WTC11 (cell line): ENCODE measurements around the gene CNPY4. TPM values are rescaled to one million over a fixed set of nuclear protein-coding genes. Genes with fewer than 3 reads are reported as not detected.

ENCODE experiments used
- ATAC-seq: fragments of 200-7000 bp; cut with Tn5 transposase; 2 replicates; pipeline ENCODE4 v1.10.0; 2021; ENCODE audit warnings: mild to moderate bottlenecking, moderate library complexity
- CTCF ChIA-PET: fragments of 300-600 bp; sonication (Branson Sonifier 250); formaldehyde crosslinking; loops from one replicate; lab custom pipeline; 2021; ENCODE audit warnings: antibody characterized with exemption; lab: Charles Lee
- POLR2A ChIA-PET: fragments of 350-600 bp; sonication (Branson Sonifier 250); formaldehyde crosslinking; loops from one replicate; lab custom pipeline; 2021; ENCODE audit warnings: antibody characterized with exemption; lab: Charles Lee
- DNase-seq: peaks from one replicate; pipeline ENCODE4 v3.0.0; 2021; ENCODE audit warnings: low spot score
- H3K27ac Mint-ChIP-seq: 2 replicates; pipeline ENCODE4 v1.8.0; 2021; ENCODE audit warnings: mixed read lengths
- H3K27me3 Mint-ChIP-seq: 2 replicates; pipeline ENCODE4 v1.8.0; 2021; ENCODE audit warnings: low read depth, mild to moderate bottlenecking, moderate library complexity, mixed read lengths
- H3K36me3 Mint-ChIP-seq: 2 replicates; pipeline ENCODE4 v1.8.0; 2021; ENCODE audit warnings: mixed read lengths
- H3K4me1 Mint-ChIP-seq: 2 replicates; pipeline ENCODE4 v1.8.0; 2022; ENCODE audit warnings: mixed read lengths
- H3K4me3 Mint-ChIP-seq: 2 replicates; pipeline ENCODE4 v1.8.0; 2021; ENCODE audit warnings: mild to moderate bottlenecking, moderate library complexity, mixed read lengths
- H3K9me3 Mint-ChIP-seq: 2 replicates; pipeline ENCODE4 v1.8.0; 2021; ENCODE audit warnings: mixed read lengths
- AFF4 ChIP-seq: sonication (generic); formaldehyde crosslinking; IDR thresholded peaks from 2 replicates; pipeline ENCODE4 v1.8.1; 2023; ENCODE audit warnings: mild to moderate bottlenecking, missing genetic modification reagents, borderline replicate concordance
- ARID4B ChIP-seq: sonication (generic); formaldehyde crosslinking; IDR thresholded peaks from 2 replicates; pipeline ENCODE4 v1.8.0; 2023; ENCODE audit warnings: missing genetic modification reagents, mild to moderate bottlenecking, borderline replicate concordance
- CREB1 ChIP-seq: sonication (generic); formaldehyde crosslinking; IDR thresholded peaks from 2 replicates; pipeline ENCODE4 v1.8.0; 2023; ENCODE audit warnings: mild to moderate bottlenecking, missing genetic modification reagents
- GTF2I ChIP-seq: fragments of 250-450 bp; sonication (Bioruptor Pico); conservative IDR thresholded peaks from 2 replicates; pipeline ENCODE4 v1.4.0; 2021; ENCODE audit warnings: mild to moderate bottlenecking
- MYBL2 ChIP-seq: sonication (generic); formaldehyde crosslinking; IDR thresholded peaks from 2 replicates; pipeline ENCODE4 v1.8.1; 2023; ENCODE audit warnings: mild to moderate bottlenecking, moderate library complexity, missing genetic modification reagents
- NR1H2 ChIP-seq: sonication (generic); formaldehyde crosslinking; IDR thresholded peaks from 2 replicates; pipeline ENCODE4 v1.9.0; 2021; ENCODE audit warnings: mild to moderate bottlenecking, moderate library complexity, missing genetic modification reagents
- PREB ChIP-seq: sonication (generic); formaldehyde crosslinking; IDR thresholded peaks from 2 replicates; pipeline ENCODE4 v1.8.1; 2022; ENCODE audit warnings: mild to moderate bottlenecking, missing genetic modification reagents, moderate library complexity, borderline replicate concordance
- RELA ChIP-seq: sonication (generic); formaldehyde crosslinking; IDR thresholded peaks from 2 replicates; pipeline ENCODE4 v1.8.1; 2022; ENCODE audit warnings: missing genetic modification reagents, mild to moderate bottlenecking, borderline replicate concordance
- SMAD3 ChIP-seq: sonication (generic); formaldehyde crosslinking; IDR thresholded peaks from 2 replicates; pipeline ENCODE4 v1.8.0; 2022; ENCODE audit warnings: missing genetic modification reagents, mild to moderate bottlenecking, borderline replicate concordance
- TEAD4 ChIP-seq: sonication (generic); formaldehyde crosslinking; IDR thresholded peaks from 2 replicates; pipeline ENCODE4 v1.8.0; 2022; ENCODE audit warnings: mild to moderate bottlenecking, missing genetic modification reagents
- USF1 ChIP-seq: sonication (generic); formaldehyde crosslinking; IDR thresholded peaks from 2 replicates; pipeline ENCODE4 v1.8.0; 2022; ENCODE audit warnings: mild to moderate bottlenecking, missing genetic modification reagents
- ZNF263 ChIP-seq: sonication (generic); formaldehyde crosslinking; IDR thresholded peaks from 2 replicates; pipeline ENCODE4 v1.8.1; 2022; ENCODE audit warnings: low read depth, mild to moderate bottlenecking, moderate library complexity, missing genetic modification reagents
- total RNA-seq: library from RNA; stranded (reverse); gene quantifications from 3 replicates; pipeline ENCODE4 v1.2.3, GENCODE V29; 2021
- TF ChIP-seq, protein P1 (sequence below): sonication (generic); formaldehyde crosslinking; IDR thresholded peaks from 2 replicates; pipeline ENCODE4 v1.8.0; 2023; ENCODE audit warnings: mild to moderate bottlenecking, missing genetic modification reagents
- TF ChIP-seq, protein P2 (sequence below): sonication (generic); formaldehyde crosslinking; IDR thresholded peaks from 2 replicates; pipeline ENCODE4 v1.8.1; 2022; ENCODE audit warnings: low read depth, mild to moderate bottlenecking, moderate library complexity, missing genetic modification reagents, borderline replicate concordance
- TF ChIP-seq, protein P3 (sequence below): sonication (generic); formaldehyde crosslinking; IDR thresholded peaks from 2 replicates; pipeline ENCODE4 v1.8.1; 2023; ENCODE audit warnings: mild to moderate bottlenecking, missing genetic modification reagents, moderate library complexity

Gene CNPY4
- total RNA-seq, 1 experiment from 2014 or later: 15.1 TPM

GRCh38 chr7:100088621-100089457 lies 30.6 kb upstream of the CNPY4 start, which contains the start of gene COPS6 (continued):
- TF ChIP-seq, protein P1, sequence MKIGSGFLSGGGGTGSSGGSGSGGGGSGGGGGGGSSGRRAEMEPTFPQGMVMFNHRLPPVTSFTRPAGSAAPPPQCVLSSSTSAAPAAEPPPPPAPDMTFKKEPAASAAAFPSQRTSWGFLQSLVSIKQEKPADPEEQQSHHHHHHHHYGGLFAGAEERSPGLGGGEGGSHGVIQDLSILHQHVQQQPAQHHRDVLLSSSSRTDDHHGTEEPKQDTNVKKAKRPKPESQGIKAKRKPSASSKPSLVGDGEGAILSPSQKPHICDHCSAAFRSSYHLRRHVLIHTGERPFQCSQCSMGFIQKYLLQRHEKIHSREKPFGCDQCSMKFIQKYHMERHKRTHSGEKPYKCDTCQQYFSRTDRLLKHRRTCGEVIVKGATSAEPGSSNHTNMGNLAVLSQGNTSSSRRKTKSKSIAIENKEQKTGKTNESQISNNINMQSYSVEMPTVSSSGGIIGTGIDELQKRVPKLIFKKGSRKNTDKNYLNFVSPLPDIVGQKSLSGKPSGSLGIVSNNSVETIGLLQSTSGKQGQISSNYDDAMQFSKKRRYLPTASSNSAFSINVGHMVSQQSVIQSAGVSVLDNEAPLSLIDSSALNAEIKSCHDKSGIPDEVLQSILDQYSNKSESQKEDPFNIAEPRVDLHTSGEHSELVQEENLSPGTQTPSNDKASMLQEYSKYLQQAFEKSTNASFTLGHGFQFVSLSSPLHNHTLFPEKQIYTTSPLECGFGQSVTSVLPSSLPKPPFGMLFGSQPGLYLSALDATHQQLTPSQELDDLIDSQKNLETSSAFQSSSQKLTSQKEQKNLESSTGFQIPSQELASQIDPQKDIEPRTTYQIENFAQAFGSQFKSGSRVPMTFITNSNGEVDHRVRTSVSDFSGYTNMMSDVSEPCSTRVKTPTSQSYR (CRISPR knock-in tag): 0 out of 2 replicates have a peak, but pooled peaks have one; percentile 45
- TF ChIP-seq NR1H2: peak; percentile 41; the same call in 1 of the 2 replicates
- TF ChIP-seq TEAD4 (CRISPR knock-in tag): no peak
- TF ChIP-seq, protein P2, sequence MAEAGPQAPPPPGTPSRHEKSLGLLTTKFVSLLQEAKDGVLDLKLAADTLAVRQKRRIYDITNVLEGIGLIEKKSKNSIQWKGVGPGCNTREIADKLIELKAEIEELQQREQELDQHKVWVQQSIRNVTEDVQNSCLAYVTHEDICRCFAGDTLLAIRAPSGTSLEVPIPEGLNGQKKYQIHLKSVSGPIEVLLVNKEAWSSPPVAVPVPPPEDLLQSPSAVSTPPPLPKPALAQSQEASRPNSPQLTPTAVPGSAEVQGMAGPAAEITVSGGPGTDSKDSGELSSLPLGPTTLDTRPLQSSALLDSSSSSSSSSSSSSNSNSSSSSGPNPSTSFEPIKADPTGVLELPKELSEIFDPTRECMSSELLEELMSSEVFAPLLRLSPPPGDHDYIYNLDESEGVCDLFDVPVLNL (CRISPR knock-in tag): no peak
- peak; percentile 71; the same call in 1 of the 2 replicates for TF ChIP-seq CREB1 (CRISPR knock-in tag)
- TF ChIP-seq USF1 (CRISPR knock-in tag): peak; percentile 58; the same call in 1 of the 2 replicates
- peak; percentile 79 for TF ChIP-seq RELA (CRISPR knock-in tag)

GRCh38 chr7:100089458-100090196 lies 29.8 kb upstream of the CNPY4 start:
- ATAC-seq: no peak
- POLR2A ChIA-PET: interaction anchor here (0.6 to 6.2 kb wide), 2 partner anchors 11 to 144 kb away, joined by 6 to 41 read pairs; partner anchors contain the start of genes AP4M1 and MCM7
- Mint-ChIP-seq H3K36me3 (peaks cover 44% of the 10 kb centered on the region), H3K4me1 (peaks cover 11% of the 10 kb centered on the region), H3K27me3 (no peaks in the 10 kb centered on the region; the same call in 1 of the 2 replicates), H3K27ac (peak overlapping the region; percentile 78), H3K4me3 (peak overlapping the region; percentile 93), H3K9me3 (no peaks in the 10 kb centered on the region)
- CTCF ChIA-PET: interaction anchor here (1.4 to 1.8 kb wide), 3 partner anchors 12 to 176 kb away, joined by 3 to 7 read pairs (median 4); partner anchors contain the start of genes AP4M1 and MCM7
- no peak for DNase-seq
- no peak for TF ChIP-seq PREB (CRISPR knock-in tag)
- TF ChIP-seq GTF2I (CRISPR knock-in tag): no peak
- TF ChIP-seq AFF4 (CRISPR knock-in tag): no peak
- TF ChIP-seq, protein P3, sequence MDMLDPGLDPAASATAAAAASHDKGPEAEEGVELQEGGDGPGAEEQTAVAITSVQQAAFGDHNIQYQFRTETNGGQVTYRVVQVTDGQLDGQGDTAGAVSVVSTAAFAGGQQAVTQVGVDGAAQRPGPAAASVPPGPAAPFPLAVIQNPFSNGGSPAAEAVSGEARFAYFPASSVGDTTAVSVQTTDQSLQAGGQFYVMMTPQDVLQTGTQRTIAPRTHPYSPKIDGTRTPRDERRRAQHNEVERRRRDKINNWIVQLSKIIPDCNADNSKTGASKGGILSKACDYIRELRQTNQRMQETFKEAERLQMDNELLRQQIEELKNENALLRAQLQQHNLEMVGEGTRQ (CRISPR knock-in tag): no peak
- no peak for TF ChIP-seq ARID4B
- TF ChIP-seq TEAD4 (CRISPR knock-in tag): no peak
- TF ChIP-seq ZNF263 (CRISPR knock-in tag): no peak
- TF ChIP-seq MYBL2 (CRISPR knock-in tag): no peak
- no peak for TF ChIP-seq SMAD3
